Right atrium auricular region (tissue), 2 donors: Measurements from ENCODE around the gene MCTP2. TPM values are rescaled to one million over a fixed set of nuclear protein-coding genes. Genes with fewer than 3 reads are reported as not detected.

ENCODE experiments used
- DNase-seq: peaks from one replicate; pipeline ENCODE4 v3.0.0-alpha.2; 2019; ENCODE audit warnings: low spot score
- H3K27ac ChIP-seq, 2 donors: fragments of 200-600 bp; sonication (generic); 1 replicate in 1 of 2; 2 replicates in 1 of 2; pipeline ENCODE4 v1.5.1; 2016 to 2019
- H3K27me3 ChIP-seq, 2 donors: fragments of 200-600 bp; sonication (generic); one replicate each; pipeline versions ENCODE4 v1.5.1 to v1.6.0; 2017 to 2019
- H3K36me3 ChIP-seq: fragments of 200-600 bp; sonication (generic); one replicate; pipeline ENCODE4 v1.5.1; 2016
- H3K4me1 ChIP-seq, 2 donors: fragments of 200-600 bp; sonication (generic); one replicate each; pipeline versions ENCODE4 v1.5.1 to v1.6.0; 2017 to 2019
- H3K4me3 ChIP-seq, 2 donors: fragments of 200-600 bp; sonication (generic); 1 replicate in 1 of 2; 2 replicates in 1 of 2; pipeline ENCODE4 v1.5.1; 2017 to 2019; ENCODE audit warnings: mild to moderate bottlenecking in 1 of 2, moderate library complexity in 1 of 2
- H3K9me3 ChIP-seq, 2 donors: fragments of 200-600 bp; sonication (generic); one replicate each; pipeline ENCODE4 v1.5.1; 2019
- CTCF ChIP-seq, 2 donors: fragments of 200-600 bp; sonication (generic); IDR thresholded peaks; one replicate each; pipeline ENCODE4 v1.5.1; 2019; ENCODE audit warnings: antibody characterized with exemption in 2 of 2
- total RNA-seq, 2 donors: library from RNA; depleted of rRNA; stranded (reverse); fragments of >200 nt; gene quantifications; one replicate each; pipeline ENCODE4 v1.1.0, GENCODE V29; 2016

MCTP2 gene
- total RNA-seq, 2 donors from 2014 or later = 2.0 to 5.6 TPM

DNA sequence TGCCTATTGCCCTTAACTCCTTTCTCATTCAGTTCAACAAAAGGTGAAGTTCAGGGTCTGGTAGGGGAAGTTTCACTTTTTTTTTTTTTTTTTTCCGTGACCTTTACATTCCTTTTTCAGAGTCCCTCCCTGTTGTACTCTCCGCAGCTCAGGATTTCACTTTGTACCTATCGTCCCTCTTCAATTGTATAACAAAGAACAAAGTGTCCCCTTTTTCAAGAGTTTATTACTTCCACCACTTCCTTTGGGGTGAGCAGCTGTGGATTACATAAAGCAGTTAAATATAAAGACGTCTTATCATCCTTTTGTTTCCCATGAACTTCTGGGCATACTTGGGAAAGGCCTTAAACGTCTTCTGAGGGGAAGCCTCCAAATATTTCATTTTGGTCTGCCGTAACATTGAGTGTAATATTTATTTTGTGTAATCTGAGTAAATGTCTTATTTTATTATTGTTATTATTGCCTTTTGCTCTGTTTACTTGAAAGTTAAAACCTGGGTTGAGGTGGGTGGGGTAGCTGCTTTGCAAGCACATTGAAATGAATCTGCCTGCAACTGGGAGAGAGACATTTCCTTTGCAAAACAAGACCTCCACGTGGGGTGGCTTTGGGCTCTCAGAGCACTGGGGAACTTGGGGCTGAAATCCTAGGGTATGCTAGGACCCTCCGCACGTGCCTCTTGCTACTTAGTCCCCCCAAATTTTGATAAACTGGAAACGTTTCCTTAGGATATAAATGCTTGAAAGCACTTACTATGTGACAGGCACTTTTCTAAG, 169.4 kb downstream of the MCTP2 start:
- no peak for TF ChIP-seq CTCF (IDR thresholded peaks at IDR 0.05)
- Histone ChIP-seq H3K4me1 (no peaks in the 10 kb centered on the region), H3K4me3 (no peak overlapping the region), H3K27ac (no peak overlapping the region), H3K9me3 (no peaks in the 10 kb centered on the region), H3K27me3 (no peaks in the 10 kb centered on the region), H3K36me3 (no peaks in the 10 kb centered on the region)
- no peak for DNase-seq

GRCh38 chr15:94403331-94403730, 172.0 kb downstream of the MCTP2 start:
- no peak for TF ChIP-seq CTCF (IDR thresholded peaks at IDR 0.05)

DNA sequence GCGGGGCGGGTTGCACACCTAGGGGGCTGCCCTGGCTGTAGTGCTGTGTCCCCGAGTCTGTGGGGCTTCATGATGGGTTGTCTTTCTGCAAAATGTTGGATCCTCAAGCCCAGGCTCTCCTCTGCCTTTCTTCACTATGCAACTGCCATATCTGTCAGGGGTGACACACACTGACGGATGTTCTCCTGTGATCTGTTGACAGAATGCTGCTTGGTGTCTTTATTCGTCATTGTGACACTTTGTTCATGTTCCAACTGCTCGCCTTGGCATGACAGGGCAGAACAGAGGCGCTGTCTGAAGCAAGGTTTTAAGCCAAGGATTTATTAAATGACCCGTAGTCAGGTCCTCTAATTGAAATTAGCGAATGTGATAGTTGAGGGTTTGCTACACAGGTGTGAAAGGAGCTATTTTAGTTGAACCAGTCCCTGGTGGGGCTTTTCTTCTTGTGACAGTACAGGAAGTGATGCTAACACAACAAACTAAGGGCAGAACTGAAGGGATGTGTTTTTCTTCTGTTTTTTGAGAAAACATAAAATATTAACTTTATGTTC, 173.4 kb downstream of the MCTP2 start:
- TF ChIP-seq CTCF (IDR thresholded peaks at IDR 0.05) = no peak
- no peak for DNase-seq
- H3K27me3 ChIP-seq = no peaks in the 10 kb centered on the region
- no peak overlapping the region for H3K4me3 ChIP-seq
- no peaks in the 10 kb centered on the region for H3K36me3 ChIP-seq
- H3K27ac ChIP-seq = no peak overlapping the region
- H3K4me1 ChIP-seq = no peaks in the 10 kb centered on the region
- H3K9me3 ChIP-seq = no peaks in the 10 kb centered on the region

More at GRCh38 chr15:94403331-94403730, 172.0 kb downstream of the MCTP2 start:
- no peak overlapping the region for H3K27ac ChIP-seq
- H3K36me3 ChIP-seq = no peaks in the 10 kb centered on the region
- H3K4me3 ChIP-seq = no peak overlapping the region
- no peaks in the 10 kb centered on the region for H3K4me1 ChIP-seq
- DNase-seq = no peak
- no peaks in the 10 kb centered on the region for H3K9me3 ChIP-seq
- H3K27me3 ChIP-seq = no peaks in the 10 kb centered on the region

GRCh38 chr15:94411285-94411684, 179.9 kb downstream of the MCTP2 start:
- TF ChIP-seq CTCF (IDR thresholded peaks at IDR 0.05) = no peak
- Histone ChIP-seq H3K27me3 (no peaks in the 10 kb centered on the region), H3K4me3 (no peak overlapping the region), H3K4me1 (no peaks in the 10 kb centered on the region), H3K9me3 (no peaks in the 10 kb centered on the region), H3K27ac (no peak overlapping the region), H3K36me3 (no peaks in the 10 kb centered on the region)
- DNase-seq = no peak

DNA sequence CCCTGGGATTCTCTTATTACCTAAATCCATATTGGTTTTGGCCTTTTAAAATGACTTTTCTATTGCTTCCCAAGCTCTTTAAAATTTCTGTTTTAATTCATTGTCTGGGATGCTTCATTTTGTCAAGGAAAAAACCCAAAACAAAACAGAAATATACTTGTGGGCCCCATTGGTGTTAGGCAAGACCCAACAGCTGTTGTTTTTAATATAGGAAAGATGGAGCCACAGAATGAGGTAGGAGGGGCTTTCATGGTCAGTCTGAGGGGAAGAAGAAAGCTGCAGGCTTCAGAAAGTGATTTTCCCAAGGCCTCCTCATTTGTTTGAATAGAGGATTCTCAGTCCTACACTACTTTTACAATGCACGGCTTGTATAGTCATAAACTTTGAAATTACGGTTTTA, 180.5 kb downstream of the MCTP2 start:
- H3K4me1 ChIP-seq = no peaks in the 10 kb centered on the region
- DNase-seq = no peak
- no peak overlapping the region for H3K27ac ChIP-seq
- no peaks in the 10 kb centered on the region for H3K9me3 ChIP-seq
- no peaks in the 10 kb centered on the region for H3K27me3 ChIP-seq
- H3K36me3 ChIP-seq = no peaks in the 10 kb centered on the region
- no peak overlapping the region for H3K4me3 ChIP-seq
- no peak for TF ChIP-seq CTCF (IDR thresholded peaks at IDR 0.05)
